Fibroblast of lung (primary cell): ENCODE results near the gene MYO19.

Source experiments
- CTCF ChIP-seq, 2 donors: IDR thresholded peaks in 1 of 2; conservative IDR thresholded peaks in 1 of 2; 1 replicate in 1 of 2; 2 replicates in 1 of 2; pipeline ENCODE4 v1.5.1; 2011 to 2012; ENCODE audit warnings: low read length in 2 of 2, control low read depth in 1 of 2, inconsistent platforms in 1 of 2, low read depth in 1 of 2, mild to moderate bottlenecking in 1 of 2
- EZH2 ChIP-seq: IDR thresholded peaks from 2 replicates; pipeline ENCODE4 v1.5.1; 2012; ENCODE audit warnings: low read length, control low read depth, mild to moderate bottlenecking; ENCODE audit errors: missing control alignments

GRCh38 chr17:36546418-36547093 lies 11.9 kb upstream of the MYO19 start:
- TF ChIP-seq EZH2 (no peak), CTCF (conservative IDR thresholded peaks at IDR 0.05 in 1 of 2, IDR thresholded peaks at IDR 0.05 in 1 of 2; ENCODE audit: low read depth in 1 of 2, low read length in 2 of 2) (no peak)
